Measurements from ENCODE around the gene IQGAP2.

DNA sequence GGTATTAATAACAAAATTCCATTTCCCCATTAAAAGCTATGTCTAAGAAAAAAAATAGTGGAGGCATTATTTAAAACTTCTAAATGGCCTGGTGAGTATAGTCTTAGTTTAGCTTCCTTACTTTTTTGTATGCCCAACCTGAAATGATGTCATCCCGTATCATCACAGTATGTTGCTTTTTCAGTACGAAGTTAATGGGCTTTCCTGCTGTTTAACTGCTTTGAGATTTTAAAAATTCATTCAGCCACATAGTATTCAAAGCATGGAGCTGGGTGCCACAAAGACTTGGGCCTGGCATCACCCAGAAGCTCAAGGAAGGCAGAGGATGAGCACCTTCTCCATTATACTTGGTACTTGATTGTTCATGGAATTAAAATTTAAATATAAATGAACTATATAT lies 212.7 kb downstream of the IQGAP2 start:
- TF ChIP-seq, protein P1, sequence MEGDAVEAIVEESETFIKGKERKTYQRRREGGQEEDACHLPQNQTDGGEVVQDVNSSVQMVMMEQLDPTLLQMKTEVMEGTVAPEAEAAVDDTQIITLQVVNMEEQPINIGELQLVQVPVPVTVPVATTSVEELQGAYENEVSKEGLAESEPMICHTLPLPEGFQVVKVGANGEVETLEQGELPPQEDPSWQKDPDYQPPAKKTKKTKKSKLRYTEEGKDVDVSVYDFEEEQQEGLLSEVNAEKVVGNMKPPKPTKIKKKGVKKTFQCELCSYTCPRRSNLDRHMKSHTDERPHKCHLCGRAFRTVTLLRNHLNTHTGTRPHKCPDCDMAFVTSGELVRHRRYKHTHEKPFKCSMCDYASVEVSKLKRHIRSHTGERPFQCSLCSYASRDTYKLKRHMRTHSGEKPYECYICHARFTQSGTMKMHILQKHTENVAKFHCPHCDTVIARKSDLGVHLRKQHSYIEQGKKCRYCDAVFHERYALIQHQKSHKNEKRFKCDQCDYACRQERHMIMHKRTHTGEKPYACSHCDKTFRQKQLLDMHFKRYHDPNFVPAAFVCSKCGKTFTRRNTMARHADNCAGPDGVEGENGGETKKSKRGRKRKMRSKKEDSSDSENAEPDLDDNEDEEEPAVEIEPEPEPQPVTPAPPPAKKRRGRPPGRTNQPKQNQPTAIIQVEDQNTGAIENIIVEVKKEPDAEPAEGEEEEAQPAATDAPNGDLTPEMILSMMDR (IDR thresholded peaks at IDR 0.05; ENCODE audit: insufficient read depth, low read length, poor library complexity, severe bottlenecking), result no peak
- no peak for TF ChIP-seq EZH2phosphoT487 (conservative IDR thresholded peaks at IDR 0.05; ENCODE audit: low read length)

Data from SU-DHL-6 (cell line).